NOMO-1 (cell line): ENCODE results near the gene PEAR1.
A peak's percentile ranks its signal among the peaks of the same experiment; 100 is the strongest.

Source experiments
- DNase-seq, 2 experiments: peaks; one replicate each; lab custom pipeline; 2025; ENCODE audit not compliant: unreplicated experiment in 2 of 2; lab: John Stamatoyannopoulos, UW

The PEAR1 gene

DNA sequence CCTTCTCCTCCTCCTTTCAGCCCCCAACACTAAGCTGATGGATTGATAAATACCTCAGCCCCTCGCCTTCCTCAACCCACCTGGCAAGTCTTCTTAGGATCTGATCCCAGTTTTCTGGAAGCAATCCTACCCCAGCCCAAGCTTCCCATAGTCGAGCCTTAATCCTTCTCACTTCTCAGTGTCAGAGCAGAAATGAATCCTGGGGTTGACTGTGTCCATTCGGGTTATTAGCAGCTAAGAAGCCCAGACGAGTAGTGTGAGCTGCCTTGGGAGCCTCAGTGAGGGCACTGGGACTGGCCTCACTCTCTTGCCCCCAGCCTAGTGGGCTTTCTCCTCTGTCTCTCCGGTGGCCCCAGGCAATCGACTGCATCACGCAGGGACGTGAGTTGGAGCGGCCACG is 12.4 kb upstream of the PEAR1 start:
- no peak for DNase-seq

DNA sequence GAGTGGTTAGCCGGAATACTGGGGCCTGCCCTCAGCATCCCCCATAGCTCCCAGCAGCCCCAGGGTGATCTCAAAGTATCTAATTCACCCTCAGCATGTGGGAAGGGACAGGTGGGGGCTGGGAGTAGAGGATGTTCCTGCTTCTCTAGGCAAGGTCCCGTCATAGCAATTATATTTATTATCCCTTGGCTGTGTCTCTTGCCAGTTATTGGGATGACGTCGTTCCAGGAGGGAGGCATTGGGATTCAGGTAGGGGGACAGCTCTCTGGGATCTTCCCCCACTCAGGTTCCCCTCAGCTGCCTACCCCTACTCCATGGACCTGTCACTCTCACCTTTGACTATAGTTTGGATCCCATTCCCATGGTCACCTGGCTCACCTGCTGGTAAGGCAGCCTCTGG is 11.9 kb upstream of the PEAR1 start:
- DNase-seq = no peak

DNA sequence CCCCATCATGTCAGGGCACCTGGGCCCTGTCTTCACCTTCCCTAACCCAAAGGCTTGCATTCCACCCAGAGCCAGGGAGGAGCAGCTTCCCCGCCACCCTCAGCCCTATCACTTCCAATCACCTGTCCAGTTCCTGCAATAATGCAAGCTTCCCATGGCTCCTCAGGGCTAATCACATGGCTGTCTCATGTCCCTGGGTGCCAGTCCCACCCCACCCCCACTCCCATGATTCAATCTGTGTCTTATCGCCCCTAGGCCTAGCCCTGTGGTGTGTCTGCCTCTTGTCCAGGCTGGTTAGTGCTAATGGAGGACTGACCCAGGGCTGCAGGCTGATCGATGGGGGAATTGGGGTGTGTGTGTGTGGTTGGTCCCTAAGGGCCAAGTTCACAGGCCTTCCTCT is 11.0 kb upstream of the PEAR1 start:
- DNase-seq = no peak

DNA sequence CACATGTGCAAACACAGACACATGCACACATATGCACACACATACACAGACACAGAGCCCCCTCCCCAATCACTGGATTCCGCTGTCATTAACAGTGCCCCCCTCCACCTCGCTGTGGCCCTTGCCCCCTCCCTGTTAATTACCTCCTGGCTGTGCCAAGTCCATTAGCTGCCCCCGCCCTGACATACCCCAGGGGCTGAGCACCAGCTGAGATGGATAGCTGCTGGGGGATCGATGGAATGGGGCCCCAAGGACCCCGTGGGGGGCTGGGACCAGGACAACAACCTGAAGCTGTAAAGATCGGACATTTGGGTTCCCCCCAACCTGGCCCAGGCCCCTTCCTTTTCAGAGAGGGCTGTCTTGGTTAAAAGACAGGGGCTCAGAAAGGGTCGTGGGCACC is 9.6 kb upstream of the PEAR1 start:
- no peak for DNase-seq

DNA sequence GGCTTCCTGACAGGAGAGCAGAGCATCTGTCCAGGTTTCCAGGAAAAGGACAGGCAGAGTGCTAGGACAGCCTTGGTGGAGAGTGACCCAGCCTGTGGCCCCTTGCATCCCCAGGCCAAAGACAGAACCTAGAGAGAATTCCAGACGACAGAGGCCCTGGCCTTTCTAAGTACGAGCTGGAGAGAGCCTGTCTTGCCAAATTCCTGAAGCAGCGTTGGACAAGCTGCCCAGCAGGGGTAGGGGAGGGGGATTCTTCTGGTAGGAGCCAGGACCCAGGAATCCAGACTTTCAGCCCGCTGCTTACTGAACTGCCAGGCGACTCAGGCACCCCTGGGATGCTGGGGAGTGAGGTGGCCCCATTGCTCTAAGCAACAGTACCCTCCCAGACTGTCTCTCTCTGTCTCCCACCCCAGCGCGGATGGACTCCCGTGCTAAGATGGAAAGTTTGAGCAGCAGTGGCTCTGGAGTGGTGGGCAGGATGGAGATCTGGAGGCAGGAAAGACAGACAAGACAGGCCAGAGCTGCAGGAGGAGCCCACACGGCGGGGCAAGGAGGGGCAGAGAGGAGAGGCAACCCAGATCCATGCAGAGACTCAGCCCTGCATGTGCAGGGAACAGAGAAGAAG is 8.8 kb upstream of the PEAR1 start:
- no peak for DNase-seq

DNA sequence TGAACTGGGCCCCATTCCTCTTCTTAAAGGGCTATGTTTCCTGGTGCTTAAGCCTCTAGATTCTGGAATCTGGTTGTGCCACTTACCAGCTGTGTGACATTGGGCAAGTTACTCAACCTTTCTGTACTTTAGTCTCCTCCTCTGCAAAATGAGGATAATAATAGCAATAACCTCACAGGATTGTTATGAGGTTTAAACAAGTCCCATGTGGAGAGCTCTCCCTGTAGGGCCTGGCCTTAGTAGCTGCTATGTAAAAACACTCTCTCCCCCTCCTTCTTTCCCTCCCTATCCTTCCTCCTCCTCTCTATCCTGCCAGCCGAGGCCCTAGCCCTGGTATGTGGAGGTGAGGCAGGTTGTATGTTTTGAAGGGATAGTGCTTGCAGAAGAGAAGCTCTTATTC is 8.2 kb upstream of the PEAR1 start:
- no peak for DNase-seq

DNA sequence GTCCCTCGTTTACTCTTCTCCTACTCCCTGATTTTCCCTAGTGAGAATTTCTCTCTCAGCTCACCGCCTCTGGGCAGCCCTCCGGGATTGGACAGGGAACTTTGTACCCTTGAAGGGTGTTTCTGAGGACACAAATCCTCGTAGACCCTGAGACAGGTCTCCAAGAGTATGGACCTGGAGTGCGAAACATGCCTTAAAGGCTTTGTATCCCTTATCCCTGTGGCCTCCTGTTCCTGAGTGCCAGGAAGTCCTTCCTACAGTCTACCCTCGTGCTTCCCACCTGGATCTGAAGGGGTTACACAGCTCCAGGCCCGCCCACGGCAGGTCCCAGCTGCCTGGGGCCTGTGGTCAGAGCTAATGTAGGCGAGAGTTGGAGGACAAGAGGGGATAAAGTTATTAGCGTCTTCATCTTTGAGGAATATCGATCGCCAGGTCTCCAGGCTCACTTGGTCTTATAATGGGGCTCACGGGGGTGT is 7.6 kb upstream of the PEAR1 start:
- no peak for DNase-seq

DNA sequence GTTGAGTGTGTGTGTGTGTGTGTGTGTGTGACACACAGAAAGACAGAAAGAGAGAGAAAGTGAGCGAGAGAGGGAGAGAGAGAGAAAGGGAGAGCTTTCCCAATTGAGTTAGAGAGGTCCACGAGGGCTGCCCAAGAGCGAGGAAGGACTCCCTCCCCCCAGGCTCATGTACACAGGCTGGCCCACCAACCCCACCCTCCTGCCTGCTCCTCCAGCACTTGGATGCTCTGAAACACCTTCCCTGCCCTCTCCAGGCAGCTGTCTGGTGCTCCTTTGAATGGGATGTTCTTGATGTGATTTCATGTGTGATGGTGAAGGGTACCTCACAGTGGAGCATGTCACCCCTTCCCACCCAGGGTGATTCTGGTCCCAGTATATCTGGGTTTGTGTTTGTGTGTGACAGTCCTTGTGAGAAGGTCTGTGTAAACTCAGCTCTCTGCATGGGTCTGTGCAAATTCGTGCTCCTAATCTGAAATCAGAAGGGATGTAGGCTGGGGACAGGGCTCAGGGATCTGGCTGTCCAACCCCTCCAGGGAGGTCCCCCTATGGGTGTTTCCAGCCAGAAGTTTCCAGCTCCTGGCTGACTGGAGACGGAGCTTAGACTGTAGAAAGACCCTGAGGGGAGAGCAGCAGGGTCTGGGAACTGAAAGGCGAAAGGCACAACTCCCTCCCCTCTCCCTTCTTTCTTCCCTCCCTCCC is 6.8 kb upstream of the PEAR1 start:
- no peak for DNase-seq

DNA sequence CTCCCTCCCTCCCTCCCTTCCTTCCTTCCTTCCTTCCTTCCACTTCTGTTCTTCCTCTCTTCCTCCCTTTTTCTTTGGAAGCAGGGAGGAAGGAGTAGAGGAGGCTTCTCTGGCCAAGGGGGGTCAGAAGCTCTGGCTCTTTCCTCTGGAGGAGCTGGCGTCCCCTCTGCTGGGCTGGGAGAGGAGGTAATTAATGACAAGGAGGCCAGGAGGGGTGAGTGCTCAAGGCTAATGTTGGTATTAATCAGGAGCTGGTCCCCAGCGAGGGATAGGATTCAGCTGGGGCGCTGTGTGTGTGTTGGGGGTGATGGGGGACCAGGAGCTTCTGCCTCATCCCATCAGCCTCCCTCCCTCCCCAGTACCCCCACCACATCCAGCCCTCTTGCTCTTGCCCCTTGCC is 6.2 kb upstream of the PEAR1 start:
- DNase-seq = no peak

DNA sequence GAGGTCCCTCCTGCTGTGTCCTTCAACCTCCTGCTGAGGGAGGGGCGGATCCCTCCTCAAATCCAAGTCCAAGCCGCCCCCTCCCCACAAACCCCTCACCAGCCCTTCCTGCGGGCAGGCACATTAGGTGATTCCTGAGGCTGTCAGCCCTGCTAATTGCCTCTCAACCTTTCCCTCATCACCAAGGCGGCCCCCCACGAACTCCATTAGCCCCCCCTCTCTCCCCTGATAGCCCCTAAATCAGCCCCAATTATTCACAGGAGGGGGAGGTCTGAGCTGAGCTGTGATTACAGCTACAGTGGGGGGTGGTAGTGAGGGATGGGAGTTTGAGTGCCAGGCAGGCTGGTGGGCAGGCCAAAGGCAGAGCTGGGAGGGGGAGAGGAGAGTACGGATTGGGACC is 5.8 kb upstream of the PEAR1 start:
- no peak for DNase-seq

DNA sequence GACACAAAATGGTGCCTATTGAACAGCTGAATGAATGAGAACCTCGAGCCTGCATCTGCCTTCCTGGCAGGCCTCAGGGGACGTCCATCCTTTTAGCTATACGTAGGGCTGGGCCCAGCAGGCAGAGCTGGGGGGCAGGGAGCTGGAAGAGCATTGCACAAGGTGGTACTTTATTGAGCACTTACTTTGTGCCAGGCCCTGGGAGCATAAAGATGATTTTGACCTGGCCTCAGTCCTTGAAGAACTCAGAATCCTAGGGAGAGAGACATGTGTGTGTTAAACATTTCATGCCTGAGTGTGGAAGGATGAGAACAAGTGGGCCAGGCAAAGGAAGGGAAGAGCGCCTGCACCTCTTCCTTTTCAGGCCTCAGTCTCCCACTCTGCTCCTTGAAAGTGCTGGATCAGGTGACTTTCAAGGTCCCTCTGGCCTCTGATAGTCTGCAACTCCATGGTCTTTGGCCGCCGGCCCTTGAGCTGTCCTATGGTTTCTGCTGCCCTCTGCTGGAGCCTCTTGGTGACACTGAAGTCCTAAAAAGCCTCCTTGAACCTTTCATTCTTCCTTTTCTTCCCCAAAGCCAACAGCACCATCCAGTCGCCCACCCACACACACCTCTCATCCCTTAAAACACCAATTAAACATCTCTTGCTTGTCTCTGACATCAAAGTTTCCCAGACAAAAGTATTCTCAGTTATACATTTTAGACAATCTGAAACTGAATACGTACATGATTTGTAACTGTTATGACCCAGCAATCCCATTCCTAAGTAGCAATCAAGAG is 3.5 kb upstream of the PEAR1 start:
- peak; percentile 50 to 58 for DNase-seq

DNA sequence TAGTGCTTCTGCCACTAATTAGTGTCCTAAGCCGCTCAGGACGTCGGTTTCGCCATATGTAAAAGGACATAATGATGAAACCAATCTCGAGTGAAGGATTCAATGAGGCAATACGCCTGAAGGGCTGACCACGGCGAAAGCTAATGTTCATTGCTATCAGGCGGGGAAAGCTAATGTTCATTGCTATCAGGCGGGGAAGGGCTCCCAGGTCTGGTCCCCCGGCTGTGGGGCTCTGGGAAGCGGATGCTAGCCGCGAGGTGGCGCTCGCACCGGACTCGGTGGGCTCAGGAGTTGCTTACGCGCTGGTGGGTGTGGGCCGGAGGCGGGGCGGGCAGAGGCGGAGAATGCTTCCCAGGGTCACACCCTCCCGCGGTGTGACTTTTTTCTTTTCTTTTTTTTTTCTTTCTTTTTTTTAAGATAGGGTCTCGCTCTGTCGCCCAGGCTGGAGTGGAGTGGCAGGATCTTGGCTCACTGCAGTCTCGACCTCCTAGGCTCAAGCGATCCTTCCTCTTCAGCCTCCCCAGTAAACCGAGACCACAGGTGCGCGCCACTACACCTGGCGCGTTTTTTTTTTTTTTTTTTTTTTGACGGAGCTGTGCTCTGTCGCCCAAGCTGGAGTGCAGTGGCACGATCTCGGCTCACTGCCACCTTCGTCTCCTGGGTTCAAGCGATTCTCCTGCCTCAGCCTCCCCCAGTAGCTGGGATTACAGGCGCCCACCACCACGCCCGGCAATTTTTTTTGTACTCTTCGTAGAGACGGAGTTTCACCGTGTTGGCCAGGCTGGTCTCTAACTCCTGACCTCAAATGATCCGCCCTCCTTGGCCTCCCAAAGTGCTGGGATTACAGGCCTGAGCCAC is 1.1 kb upstream of the PEAR1 start:
- peak; percentile 81 to 83 for DNase-seq

DNA sequence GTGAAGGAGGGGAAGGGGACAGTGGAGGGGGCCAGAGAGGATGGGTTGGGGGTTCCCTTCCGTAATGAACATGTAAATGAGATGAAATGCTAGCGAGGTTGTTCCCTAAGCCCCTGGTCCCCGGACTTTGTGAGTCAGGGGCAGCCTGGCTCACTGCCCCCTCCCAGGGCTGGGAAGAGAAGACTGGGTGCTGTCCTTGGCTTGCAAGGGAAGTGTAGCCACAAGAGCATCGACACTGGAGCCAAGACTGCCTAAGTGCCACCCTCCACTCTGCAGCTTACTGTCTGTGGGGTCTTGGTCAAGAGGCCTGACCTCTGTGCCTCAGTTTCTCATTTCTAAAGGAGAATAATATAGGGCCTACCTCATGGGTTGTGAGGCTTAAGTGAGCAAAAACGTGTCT is 483 bp downstream of the PEAR1 start:
- no peak for DNase-seq

DNA sequence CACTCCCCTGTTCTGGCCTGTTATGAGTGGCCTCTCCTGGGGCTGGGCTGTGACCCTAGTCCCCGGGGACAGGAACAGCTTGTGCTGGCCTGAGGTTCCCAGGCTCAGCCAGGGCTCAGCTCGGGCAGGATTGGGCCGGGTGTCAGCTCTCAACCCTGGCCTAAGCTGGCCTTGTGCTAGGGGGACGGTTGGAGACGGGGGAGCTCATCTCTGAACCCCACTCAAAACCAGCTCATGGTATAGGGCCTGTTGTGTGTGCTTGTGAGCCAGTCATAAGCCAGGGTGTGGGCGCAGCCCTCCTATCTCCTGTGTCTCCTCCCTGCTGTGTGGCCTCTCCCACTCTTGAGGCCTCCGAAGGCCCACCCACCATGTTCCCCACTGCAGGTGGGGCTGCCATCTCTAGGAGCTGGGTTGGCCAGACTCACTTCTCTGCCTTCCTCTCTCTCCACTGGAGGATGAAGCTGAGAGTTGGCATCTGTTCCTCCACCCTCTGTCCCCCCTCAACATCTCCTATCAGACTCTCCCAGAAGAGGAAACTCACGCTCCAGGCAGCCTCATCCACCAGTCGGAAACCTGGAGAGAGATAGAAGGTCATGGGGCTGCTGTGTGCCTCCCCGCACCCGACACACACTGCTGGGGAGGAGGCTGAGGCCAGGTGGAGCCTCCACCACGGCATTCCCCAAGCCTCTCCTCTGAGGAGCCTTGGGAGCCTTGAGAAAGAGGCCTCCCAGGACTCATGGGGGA is 1.4 kb downstream of the PEAR1 start:
- no peak for DNase-seq

DNA sequence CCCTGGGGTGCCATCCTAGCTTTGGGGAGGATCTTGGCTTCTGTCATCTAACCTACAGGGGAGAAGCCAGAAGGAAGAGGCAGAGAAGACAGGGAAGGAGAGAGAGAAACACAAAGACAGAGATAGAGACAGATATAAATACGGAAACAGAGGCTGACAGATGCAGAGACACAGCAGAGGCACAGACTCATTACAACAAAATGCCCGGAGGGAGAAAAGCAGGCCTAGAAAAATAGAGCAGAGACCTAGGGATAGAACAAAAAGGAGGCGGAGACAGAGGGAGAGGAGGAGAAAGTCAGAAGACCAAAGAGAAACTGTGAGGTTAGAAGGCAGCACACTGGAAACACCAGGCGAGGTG is 1.9 kb downstream of the PEAR1 start:
- no peak for DNase-seq

DNA sequence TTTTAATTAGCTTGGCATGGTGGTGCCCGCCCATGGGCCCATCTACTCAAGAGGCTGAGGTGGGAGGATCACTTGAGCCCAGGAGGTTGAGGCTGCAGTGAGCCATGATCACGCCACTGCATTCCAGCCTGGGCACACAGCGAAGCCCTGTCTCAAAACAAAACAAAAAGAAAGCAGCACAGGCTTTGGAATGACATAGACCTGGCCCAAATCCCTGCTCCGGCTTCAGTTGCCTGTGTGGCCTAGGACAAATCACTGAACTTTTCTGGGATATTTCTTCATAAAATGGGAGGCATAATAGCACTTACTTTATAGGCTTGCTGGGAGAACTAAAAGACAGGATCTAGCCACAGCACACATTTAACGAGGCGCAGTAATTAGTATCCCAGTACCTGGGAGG is 2.4 kb downstream of the PEAR1 start:
- no peak for DNase-seq

DNA sequence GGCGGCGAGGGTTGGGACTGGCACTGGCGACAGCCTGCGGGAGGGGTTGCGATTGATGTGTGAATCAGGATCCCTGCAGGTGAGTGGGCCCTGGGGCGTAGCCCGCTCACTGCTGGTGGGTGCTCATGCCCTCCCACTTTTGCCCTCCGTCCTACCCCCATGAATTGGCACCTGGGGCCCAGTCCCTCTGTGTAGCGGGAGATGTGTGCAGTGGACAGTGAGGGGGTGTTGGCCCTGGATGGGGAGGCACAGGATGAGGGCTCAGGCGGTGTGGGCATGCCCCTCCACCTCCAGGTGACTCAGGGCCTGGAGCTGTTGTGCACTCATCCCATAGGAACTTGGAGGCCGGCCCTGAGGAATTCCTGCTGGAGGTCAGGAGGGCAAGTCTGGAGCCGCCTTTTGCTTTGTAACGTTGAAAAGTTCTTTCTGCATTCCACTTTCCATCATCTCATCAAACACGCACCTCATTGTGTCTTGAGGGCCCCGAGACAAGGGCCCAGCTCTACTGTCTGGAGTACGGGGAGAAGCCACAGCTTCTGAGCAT is 3.0 kb downstream of the PEAR1 start:
- no peak for DNase-seq

DNA sequence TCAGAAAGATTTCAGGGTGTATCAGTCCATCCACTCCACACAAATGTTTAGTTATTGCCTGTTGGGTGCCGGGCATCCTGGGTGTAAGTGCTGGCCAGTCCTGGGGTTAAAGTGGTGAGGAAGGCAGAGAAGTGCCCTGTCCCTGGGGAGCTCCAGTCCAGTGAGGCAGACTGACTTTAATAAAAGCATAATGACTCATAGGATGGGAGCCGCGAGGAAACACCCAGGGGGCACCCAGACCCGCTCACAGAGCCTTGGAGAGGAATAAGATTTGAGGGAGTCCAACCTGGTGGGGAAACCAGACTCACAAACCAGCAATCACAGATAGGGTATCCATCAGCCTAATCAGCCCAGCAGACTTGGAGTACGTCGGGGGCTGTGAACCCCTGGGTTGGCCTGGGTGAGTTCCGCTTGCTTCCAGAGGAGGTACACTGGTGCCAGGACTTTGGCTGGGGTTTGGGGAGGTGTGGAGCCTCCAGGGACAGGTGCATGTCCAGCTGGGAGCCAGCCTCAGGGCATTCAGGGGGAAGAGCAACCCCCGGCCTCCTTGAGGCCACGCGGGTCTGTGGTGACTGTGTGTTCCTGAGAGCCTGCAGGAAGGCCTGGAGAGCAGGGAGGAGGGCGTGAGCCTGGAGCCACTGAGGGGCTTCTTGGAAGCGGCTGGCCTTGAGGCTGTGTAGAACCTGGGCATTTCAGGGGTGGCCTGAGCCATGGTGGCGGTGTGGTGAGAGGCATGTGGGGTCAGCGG is 3.7 kb downstream of the PEAR1 start:
- no peak for DNase-seq

DNA sequence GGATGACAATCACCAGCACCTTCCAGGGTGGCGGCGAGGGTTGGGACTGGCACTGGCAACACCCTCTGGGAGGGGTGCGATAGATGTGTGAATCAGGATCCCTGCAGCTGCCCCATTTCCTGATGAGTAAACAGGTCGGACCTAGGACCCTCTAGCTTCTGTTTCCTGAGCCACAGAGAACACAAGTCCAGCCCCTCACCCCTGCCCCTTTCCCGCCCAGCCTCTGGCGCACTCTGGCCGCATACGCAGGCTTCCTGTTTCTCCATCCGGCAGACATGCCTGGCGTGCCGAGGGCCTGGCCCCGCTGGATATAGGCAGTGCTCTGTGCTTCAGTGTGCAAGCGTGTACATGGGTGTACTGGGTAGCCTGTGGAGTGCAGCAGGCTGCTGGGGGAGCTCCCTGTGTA is 4.6 kb downstream of the PEAR1 start:
- DNase-seq = peak; percentile 18 to 51
